ENCODE results near the gene UTP14C.
"Not testable (repeated sequence)": the region's sequence is repeated elsewhere in the genome, so short reads cannot be mapped to it uniquely, and the experiment has no call there.

Gene UTP14C

GRCh38 chr13:52024481-52024880 is at the start of gene UTP14C:
TSS of gene UTP14C (plus strand) at chr13:52024691. CDS start at chr13:52028805, 4,114 bp downstream.
- no peak for DNase-seq

DNA sequence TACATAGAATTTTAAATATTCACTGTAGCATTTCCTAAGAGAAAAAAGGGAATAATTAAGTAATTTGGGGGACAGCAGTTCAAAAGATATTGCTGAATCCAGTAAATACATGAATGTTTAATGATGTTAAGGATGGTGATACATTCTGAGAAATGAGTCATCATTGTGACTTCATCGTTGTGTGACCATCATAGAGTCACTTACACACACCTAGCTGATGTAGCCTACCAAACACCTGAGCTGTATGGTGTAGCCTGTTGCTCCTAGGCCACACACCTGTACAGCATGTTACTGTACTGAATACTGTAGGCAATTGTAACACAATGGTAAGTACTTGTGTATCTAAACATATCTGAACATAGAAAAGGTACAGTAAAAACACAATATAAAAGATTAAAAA is 48.1 kb upstream of the UTP14C start:
- DNase-seq: no peak

DNA sequence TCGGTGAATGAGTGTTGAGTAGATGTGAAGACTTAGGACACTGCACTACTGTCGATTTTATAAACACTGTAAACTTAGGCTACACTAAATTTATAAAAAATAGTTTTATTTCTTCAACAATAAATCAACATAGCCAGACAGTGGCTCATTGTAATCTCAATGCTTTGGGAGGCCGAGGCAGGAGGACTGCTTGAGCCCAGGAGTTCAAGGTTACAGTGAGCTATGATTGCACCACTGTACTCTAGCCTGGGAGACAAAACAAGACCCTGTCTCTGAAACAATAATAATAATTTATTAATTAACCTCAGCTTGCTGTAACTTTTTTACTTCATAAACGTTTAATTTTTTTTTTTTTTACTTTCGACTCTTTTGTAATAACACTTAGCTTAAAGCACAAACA is 47.6 kb upstream of the UTP14C start:
- no peak for DNase-seq

DNA sequence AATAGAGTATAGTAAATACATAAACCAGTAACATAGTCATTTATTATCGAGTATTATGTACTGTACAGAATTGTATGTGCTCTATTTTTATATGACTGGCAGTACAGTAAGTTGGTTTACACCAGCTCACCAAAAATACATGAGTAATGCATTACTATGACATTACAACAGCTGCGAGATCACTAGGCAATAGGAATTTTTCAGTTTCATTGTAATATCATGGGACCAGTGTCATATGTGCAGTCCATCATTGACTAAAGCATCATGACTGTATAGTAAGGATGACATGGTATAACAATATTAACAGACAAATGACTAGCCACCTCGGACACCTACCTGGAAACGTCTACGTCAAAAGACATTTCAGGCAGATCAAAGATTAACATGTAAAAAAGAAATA is 46.9 kb upstream of the UTP14C start:
- no peak for DNase-seq

DNA sequence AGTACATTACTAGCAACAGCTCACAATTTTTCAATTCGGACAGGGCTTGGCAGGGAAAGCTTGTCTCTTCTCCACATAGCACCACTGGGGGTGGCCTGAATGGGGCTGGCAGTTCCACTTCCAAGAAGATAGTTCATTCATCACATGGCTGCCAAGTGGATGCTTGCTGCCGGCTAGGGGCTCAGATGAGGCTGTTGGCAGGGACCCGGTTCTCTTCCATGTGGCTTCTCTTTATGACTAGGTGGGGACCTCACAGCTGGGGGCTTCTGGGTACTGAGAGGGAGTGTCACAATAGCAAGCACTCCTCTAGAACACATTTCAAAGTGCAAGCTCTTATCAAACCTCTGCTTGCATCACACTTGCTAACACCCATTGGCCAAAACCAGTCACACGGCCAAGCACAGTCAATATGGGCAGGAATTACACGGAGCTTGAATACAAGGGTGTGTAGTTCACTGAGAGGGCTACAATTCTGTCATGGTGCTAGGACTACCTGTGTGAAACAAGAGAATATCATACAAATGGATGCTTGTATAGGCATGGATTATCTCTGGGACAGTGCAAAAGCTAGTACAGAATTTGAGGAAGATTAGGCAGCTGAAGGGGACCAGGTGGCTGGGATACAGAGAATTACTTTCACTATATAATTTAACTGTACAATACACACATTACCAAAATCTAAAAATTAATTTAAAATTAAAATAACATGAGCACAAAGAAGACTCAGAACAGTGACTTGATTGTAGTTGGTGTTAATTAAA is 45.5 kb upstream of the UTP14C start:
- no peak for DNase-seq

- no peak for DNase-seq
Observed at GRCh38 chr13:51980908-51981307, 43.6 kb upstream of the UTP14C start.

GRCh38 chr13:51981355-51981754 is 43.1 kb upstream of the UTP14C start:
- DNase-seq: no peak

DNA sequence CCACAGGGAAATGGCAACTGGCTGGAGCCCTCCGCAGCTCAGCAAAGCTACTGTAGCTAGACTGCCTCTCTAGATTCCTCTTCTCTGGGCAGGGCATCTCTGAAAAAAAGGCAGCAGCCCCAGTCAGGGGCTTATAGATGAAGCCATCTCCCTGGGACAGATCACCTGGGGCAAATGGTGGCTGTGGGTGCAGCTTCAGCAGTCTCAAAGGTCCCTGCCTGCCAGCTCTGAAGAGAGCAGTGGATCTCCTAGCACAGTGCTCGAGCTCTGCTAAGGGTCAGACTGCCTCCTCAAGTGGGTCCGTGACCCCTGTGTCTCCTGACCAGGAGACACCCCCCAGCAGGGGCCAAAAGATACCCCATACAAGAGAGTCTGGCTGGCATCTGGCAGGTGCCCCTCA is 41.2 kb upstream of the UTP14C start:
- not testable (repeated sequence) for DNase-seq

GRCh38 chr13:51984904-51985303 is 39.6 kb upstream of the UTP14C start:
- DNase-seq: not testable (repeated sequence)

DNA sequence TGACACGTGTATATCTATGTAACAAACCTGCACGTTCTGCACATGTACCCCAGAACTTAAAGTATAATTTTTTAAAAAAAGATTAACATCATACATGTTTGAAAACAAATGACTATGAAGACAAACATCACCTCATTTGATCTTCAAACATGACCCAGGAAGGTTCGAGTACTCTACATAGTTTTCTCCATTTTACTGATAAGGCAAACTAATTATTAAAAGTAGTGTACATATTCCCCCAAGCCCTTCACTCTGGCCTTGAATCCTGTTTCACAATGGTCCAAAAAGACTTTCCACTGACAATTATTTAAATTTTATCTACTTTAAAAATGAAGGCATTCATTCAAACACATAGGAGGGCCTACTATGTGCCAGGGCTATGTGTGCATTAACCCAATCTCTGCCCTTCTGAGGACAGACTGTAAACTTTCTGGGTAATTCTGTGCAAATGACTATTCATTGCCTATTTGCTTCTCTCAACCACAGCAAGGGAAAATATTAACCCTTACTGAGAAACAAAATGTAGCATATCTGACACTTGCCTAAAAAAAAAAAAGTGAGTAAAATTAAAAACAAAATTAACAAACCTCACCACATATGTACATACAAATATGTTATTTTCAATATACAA is 35.4 kb upstream of the UTP14C start:
- no peak for DNase-seq

DNA sequence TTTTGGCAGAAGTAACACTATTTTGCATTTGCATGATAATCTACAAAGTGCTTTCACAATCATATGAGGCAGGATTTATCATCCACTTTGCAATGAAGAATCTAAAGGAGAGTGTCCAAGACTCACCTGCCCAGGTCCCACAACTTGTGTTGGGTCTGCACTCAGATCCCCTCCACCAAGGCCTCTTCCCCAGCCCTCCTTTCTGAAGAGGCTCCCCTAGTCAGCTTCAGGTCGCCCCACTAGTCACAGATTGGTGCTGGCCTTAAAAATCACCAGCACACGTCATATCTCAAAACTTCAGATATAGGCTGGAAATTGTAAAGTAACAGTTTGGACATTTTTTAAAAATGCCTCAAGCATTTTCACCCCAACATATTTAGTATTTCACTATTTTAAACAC is 30.8 kb upstream of the UTP14C start:
- no peak for DNase-seq

GRCh38 chr13:51995677-51996551 is 28.6 kb upstream of the UTP14C start:
- DNase-seq: no peak

GRCh38 chr13:51996641-51997040 is 27.9 kb upstream of the UTP14C start:
- DNase-seq: no peak

GRCh38 chr13:51997186-51997585 is 27.3 kb upstream of the UTP14C start:
- DNase-seq: no peak

GRCh38 chr13:51997641-51998330 is 26.7 kb upstream of the UTP14C start:
- DNase-seq: no peak

DNA sequence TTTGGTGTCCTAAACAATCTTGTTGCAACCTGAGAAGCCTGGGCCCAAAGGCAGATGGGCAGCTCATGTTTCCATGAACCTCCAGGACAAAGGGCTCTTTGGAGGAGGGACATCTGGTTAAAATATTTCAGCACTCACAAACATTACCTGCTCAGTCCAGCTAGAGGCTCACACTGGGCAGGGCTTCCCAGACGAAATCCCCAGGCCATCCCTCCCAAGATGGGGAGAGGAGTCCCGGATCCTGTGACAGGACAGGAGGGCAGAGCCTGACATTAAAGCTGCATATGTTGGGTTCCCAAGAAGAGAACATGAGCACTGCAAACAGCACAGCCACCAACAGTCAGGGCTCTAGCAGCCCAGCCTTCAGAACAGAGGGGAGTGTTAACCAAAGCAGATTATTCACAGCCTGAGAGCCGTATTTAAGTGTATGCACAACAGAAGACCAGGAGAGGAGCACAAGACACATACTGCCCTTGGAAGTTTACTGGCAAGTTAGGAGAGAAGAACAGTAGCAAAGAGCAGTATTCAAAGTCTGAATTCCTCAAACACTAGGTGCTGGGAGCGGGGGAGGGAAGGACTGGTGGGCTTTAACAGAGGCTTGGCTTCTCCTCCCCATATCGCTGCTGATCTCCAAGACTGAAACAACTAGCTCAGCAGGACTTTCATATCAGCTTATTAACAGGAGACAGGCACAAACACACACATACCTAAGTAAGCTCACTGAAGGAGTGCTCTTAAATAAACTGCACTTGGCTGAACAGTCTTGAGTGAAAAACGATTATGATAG is 25.6 kb upstream of the UTP14C start:
- DNase-seq: no peak

DNA sequence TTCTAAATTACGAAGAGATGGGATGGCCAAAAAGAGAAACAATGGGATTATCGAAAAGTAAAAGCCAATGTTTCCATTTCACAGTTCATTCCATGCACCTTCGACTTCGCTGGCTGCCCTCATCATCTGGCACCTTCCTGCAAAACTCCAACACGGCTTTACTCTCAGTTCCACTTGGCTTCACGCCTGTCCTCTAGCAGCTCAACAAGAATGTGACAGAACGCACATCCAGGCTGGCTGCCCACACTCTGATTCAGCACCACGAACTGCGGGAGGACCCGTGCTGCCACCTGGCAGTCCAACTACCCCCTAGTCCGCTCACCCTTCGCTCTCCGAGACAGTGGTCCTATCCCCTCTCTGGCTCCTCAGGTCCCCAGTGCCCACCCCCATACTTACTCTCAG is 25.0 kb upstream of the UTP14C start:
- DNase-seq: no peak

DNA sequence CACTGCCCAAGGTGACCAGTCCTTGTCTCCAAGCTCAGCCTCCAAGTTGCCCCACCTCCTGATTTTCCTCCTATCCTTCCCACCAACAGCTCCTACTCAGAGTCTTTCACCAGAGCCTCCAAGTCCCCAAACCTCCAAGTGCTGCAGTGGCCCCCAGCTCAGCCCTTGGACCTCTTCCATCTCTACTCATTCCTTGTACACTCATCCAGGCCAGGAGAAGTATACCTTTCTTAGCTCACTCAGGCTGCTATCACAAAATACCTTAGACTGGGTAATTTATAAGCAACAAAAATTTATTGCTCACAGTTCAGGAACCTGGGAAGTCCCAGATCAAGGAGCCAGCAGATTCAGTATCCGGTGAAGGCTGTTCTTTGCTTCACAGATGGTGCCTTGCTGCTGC is 24.6 kb upstream of the UTP14C start:
- no peak for DNase-seq

DNA sequence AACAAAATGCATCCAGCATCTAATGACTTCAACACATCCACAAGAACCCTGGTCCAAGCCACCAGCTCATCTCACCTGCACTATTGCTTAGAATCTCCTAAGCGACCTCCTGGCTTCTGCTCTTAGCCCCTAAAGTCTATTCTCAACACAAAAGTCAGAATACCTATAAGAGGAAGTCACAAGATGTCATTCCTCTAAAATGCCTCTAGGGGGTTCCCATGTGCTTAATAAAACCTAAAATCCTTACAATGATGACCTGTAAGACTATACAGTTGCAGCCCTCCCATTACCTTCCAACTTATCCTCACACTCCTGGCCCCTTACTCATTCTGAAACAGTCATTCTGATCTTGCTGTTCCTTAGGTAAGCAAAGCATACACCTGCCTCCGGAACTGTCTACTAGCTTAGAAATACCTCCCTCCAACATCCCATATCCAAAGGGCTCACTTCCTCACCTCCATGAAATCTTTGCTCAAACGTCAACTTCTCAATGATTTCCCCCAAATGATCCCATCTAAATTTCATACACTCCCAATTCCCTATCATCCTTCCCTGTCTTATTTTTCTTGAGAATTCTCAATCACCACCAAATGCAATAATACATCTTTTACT is 23.3 kb upstream of the UTP14C start:
- no peak for DNase-seq

DNA sequence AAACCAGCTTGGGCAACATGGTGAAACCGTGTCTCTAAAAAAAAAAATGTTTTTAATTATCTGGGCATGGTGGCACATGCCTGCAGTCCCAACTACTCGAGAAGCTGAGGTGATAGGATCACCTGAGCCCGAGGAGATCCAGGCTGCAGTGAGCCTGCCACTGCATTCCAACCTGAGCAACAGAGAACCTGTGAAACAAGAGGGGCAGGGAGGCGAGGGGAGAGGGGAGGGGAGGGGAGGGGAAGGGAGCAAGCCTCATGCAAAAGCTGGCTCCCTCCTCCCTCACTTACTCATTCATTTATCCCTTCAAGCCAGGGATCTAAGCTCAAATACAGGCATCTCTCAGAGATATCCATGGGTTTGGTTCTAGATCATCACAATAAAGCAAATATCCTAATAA is 22.1 kb upstream of the UTP14C start:
- no peak for DNase-seq

DNA sequence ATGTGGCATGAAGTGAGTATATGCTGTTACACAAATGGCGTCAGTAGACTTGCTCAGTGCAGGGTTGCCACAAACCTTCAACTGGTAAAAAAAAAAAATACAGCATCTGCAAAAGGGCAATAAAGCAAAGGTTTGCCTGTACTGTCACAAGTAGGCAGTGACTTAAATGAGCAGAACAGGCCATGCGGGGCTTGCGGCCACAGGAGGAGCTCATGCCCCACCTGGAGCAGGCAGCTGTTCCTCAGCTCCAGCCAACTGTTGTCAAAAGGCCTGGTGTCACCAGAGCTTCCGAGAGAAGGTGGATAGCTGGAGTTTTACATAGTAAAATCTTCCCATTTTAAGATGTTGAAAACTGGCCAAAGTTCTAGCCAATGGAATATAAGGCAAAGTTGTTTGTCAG is 20.9 kb upstream of the UTP14C start:
- DNase-seq: peak; percentile 73
